ENCODE results near the gene WDR45B. TPM values are rescaled to one million over a fixed set of nuclear protein-coding genes. Genes with fewer than 3 reads are reported as not detected.
A peak's percentile ranks its signal among the peaks of the same experiment; 100 is the strongest.

The WDR45B gene
- total RNA-seq, 1 donor from 2014 or later = 74.1 TPM

DNA sequence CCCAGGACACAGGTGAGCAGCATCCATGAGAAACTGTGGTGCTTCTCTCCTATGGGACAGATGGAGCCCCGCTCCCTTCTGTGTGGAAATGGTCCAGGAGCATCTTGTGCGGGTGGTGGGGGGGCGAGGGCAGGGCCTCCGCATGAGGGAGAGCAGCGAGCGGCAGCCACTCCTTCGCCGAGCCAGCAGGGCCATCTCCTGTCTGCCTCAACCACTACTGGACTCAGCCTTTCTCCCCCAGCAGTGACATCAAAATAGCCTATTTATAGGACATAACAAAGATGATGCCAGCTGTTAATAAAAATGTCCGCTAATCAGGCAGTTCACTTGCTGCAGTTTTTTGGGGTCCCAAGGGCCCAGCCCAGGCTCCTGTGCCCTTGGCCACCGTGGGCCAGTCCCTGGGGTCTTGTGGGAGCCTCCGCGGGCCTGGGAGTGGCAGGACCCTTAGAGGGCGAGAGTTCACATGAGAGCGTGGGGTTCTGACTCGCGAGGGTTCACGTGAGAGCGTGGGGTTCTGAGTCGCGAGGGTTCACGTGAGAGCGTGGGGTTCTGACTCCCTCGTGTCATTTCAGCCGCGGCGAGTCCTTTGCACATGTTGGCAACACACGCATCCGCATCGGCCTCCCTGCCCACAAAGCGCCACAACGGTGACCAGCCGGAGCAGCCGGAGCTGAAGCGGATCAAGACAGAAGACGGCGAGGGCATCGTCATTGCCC lies 47.4 kb downstream of the WDR45B start:
- Mint-ChIP-seq H3K4me3 (ENCODE audit: unreplicated experiment) (peak overlapping the region; percentile 56), H3K27me3 (ENCODE audit: unreplicated experiment) (peaks cover 15% of the 10 kb centered on the region), H3K9me3 (ENCODE audit: unreplicated experiment) (no peaks in the 10 kb centered on the region), H3K27ac (ENCODE audit: unreplicated experiment) (no peak overlapping the region), H3K4me1 (ENCODE audit: unreplicated experiment) (peaks cover 23% of the 10 kb centered on the region), H3K36me3 (ENCODE audit: low read depth, unreplicated experiment) (peaks cover 59% of the 10 kb centered on the region)
- DNase-seq (ENCODE audit: low spot score) = no peak
- TF ChIP-seq, protein P1, sequence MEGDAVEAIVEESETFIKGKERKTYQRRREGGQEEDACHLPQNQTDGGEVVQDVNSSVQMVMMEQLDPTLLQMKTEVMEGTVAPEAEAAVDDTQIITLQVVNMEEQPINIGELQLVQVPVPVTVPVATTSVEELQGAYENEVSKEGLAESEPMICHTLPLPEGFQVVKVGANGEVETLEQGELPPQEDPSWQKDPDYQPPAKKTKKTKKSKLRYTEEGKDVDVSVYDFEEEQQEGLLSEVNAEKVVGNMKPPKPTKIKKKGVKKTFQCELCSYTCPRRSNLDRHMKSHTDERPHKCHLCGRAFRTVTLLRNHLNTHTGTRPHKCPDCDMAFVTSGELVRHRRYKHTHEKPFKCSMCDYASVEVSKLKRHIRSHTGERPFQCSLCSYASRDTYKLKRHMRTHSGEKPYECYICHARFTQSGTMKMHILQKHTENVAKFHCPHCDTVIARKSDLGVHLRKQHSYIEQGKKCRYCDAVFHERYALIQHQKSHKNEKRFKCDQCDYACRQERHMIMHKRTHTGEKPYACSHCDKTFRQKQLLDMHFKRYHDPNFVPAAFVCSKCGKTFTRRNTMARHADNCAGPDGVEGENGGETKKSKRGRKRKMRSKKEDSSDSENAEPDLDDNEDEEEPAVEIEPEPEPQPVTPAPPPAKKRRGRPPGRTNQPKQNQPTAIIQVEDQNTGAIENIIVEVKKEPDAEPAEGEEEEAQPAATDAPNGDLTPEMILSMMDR (IDR thresholded peaks at IDR 0.05; ENCODE audit: unreplicated experiment) = no peak

DNA sequence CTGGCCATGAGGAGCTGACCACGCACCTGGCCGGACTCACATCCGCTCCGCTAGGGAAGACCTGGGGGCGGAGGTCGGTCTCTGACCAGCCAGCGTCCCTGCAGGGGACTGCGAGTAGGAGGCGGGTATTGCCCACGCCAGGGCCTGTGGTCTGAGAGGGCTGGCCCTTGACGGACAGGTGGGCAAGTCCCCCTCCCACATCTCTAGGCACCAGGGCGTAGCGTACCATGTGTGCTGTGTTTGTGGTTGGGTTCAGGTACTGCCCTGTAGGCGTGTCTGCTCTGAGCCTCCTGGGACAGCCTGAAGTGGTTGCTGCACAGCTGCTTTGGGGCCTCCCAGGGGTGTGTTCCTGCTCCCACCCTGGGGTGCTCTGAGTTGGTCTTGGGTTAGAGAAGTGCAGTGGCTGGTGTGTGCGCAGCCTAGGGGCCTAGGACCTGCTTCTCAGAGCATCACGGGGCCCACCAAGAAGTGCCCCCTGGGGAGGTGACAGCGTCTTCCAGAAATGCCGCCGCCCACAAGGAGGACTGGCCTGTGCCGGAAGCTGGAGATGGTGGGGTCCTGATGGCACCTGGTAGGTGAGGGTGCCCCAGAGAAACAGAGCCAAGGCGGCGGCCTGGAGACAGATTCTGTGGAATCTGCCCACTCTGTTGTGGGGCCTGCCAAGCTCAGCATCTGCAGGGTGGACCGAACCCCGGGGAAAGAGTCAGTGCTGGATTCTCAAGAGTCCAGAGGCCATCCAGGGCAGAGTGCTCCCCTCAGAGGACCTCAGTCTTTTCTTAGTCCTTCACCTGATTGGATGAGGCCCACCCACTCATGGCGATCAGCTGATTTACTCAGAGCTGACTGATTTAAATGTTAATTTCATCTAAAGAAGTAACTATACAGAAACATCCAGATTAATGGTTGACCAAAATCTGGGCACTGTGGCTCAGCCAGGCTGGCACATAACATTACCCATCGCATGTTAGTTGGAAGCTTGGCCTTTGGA lies 48.3 kb downstream of the WDR45B start:
- H3K36me3 Mint-ChIP-seq (ENCODE audit: low read depth, unreplicated experiment) = peaks cover 50% of the 10 kb centered on the region
- H3K27me3 Mint-ChIP-seq (ENCODE audit: unreplicated experiment) = peaks cover 15% of the 10 kb centered on the region

DNA sequence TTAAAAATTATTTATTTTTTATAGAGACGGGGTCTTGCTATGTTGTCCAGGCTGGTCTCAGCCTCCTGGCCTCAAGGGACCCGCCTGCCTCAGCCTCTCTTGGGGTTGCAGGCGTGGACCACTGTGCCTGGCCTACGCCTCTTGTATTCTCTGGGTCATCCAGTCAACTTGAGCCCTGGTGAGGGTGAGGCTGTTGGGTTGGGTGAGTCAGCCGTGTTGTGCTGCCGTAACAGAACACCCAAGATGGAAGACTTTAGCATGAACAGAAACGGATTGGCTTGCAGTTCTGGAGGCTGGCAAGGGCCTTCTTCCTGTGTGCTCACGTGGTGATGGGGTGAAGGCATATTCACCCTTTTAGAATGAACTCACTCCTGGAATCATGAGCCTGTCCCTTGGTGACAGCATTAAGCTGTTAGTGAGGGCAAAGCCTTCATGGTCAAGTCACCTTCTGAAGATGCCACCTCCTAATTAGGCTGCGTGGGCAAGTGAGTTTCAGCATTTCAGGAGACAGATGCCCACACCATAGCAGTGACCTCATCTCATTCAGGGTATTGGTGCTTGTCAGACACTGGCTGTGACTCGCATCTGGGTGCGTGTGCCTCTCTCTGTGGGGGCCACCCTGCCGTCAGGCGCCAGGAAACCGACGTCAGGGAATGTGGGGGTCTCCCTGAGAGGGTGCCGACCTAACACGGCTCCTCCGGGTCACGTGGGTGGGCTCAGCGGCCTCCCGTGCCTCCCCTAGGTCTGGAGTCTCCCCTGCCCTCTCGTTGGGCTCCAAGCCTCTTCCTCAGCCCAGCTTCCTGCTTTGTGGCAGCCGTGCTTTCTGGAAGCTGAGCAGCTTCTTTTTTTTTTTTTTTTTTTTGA lies 49.8 kb downstream of the WDR45B start:
- Mint-ChIP-seq H3K4me3 (ENCODE audit: unreplicated experiment) (no peak overlapping the region), H3K9me3 (ENCODE audit: unreplicated experiment) (no peaks in the 10 kb centered on the region), H3K27me3 (ENCODE audit: unreplicated experiment) (peaks cover 15% of the 10 kb centered on the region), H3K36me3 (ENCODE audit: low read depth, unreplicated experiment) (peaks cover 39% of the 10 kb centered on the region), H3K4me1 (ENCODE audit: unreplicated experiment) (peaks cover 22% of the 10 kb centered on the region), H3K27ac (ENCODE audit: unreplicated experiment) (peak overlapping the region; percentile 18)
- TF ChIP-seq, protein P1 (IDR thresholded peaks at IDR 0.05; ENCODE audit: unreplicated experiment) = no peak
- no peak for DNase-seq (ENCODE audit: low spot score)

More for the DNA sequence above, 48.3 kb downstream of the WDR45B start:
- TF ChIP-seq, protein P1 (IDR thresholded peaks at IDR 0.05; ENCODE audit: unreplicated experiment) = no peak
- H3K4me1 Mint-ChIP-seq (ENCODE audit: unreplicated experiment) = peaks cover 23% of the 10 kb centered on the region
- no peak for DNase-seq (ENCODE audit: low spot score)
- no peak overlapping the region for H3K27ac Mint-ChIP-seq (ENCODE audit: unreplicated experiment)
- H3K9me3 Mint-ChIP-seq (ENCODE audit: unreplicated experiment) = no peaks in the 10 kb centered on the region
- no peak overlapping the region for H3K4me3 Mint-ChIP-seq (ENCODE audit: unreplicated experiment)

DNA sequence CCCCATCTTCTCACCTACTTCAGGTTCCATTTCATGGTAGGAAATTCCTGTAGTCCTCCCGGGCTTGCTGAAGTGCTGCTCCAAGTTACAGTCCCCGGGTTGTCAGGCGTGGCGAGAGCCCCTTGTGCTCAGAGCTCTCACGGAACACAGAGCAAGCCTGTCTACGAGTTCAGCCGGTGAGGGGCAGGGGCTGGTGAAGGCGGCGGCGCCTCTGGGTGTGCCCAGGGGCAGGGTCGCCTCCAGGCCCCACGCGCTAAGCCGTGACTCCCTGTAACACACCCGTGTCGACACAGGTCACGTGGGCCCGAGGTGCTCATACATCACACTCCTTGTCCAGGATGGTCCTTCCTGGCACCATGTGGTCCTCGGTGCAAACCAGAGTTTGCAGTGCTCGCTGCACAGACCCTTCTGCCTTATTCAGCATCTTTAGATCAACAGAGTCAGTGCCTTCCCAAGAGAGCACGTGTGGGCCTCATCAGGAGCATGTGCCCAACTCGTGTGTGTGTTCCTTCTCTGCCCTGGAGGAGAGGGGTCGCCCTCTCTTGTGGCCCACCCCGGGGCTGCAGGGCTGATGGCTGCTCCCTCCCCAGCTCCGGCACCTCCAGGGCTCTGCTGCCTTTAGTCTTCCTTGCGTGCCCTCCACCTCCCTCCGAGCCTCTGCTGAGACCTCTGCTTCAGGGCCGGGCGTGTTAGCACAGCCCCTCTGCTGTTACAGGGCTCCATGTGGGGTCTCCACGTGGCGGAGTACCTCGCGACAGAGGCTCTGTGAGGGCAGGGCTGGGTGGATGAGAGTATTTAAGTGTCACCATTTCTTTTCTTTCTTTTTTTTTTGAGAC lies 51.2 kb downstream of the WDR45B start:
- Mint-ChIP-seq H3K4me3 (ENCODE audit: unreplicated experiment) (peak overlapping the region; percentile 37), H3K27ac (ENCODE audit: unreplicated experiment) (no peak overlapping the region), H3K36me3 (ENCODE audit: low read depth, unreplicated experiment) (peaks cover 33% of the 10 kb centered on the region), H3K27me3 (ENCODE audit: unreplicated experiment) (peaks cover 10% of the 10 kb centered on the region), H3K4me1 (ENCODE audit: unreplicated experiment) (peaks cover 20% of the 10 kb centered on the region), H3K9me3 (ENCODE audit: unreplicated experiment) (no peaks in the 10 kb centered on the region)
- no peak for DNase-seq (ENCODE audit: low spot score)
- TF ChIP-seq, protein P1 (IDR thresholded peaks at IDR 0.05; ENCODE audit: unreplicated experiment) = no peak

Measured in endothelial cell (in vitro differentiated cells).